Left ventricle myocardium superior (tissue), 1 donor: ENCODE data around the gene EVA1B. TPM values are rescaled to one million over a fixed set of nuclear protein-coding genes. Genes with fewer than 3 reads are reported as not detected.

ENCODE experiments used
- ATAC-seq: fragments of 200-7000 bp; cut with Tn5 transposase; one replicate; pipeline ENCODE4 v1.9.1; 2020; ENCODE audit warnings: mild to moderate bottlenecking, moderate library complexity
- DNase-seq: peaks from one replicate; pipeline ENCODE4 v3.0.0-alpha.2; 2020
- intact Hi-C: fragments of 100-400 bp; cut with micrococcal nuclease; formaldehyde crosslinking; loops from one replicate; pipeline ENCODE4 v1.11.0; 2022
- total RNA-seq: library from RNA; stranded (reverse); fragmentation: NEBNext Ultra II Directional; extraction: Animal tissue kit (Norgen Biotek cat#: 25700); gene quantifications from one replicate; pipeline ENCODE4 v1.2.1, GENCODE V29; 2021
- donor health status: DM: no; HTN: yes; CAD: no; lungs with severe emphysema.

The EVA1B gene
- total RNA-seq, 1 donor from 2014 or later = 10.8 TPM

- intact Hi-C loops = no loop called here
- peak; percentile 31 for ATAC-seq
- peak; percentile 70 for DNase-seq
These were observed 434 bp downstream of the EVA1B start for GRCh38 chr1:36322786-36323635.

GRCh38 chr1:36322041-36322785 is 1.2 kb downstream of the EVA1B start:
- ATAC-seq = no peak
- peak; percentile 47 for DNase-seq
- intact Hi-C loops = no loop called here

- ATAC-seq (peak; percentile 76), DNase-seq (peak; percentile 89)
- intact Hi-C loops = no loop called here
These were observed 2.1 kb downstream of the EVA1B start for GRCh38 chr1:36321119-36321951.

- intact Hi-C loops = no loop called here
- ATAC-seq (no peak), DNase-seq (no peak)
These were observed 2.7 kb downstream of the EVA1B start for GRCh38 chr1:36320767-36321118.

- ATAC-seq (no peak), DNase-seq (no peak)
- intact Hi-C loops = no loop called here
These were observed 3.1 kb downstream of the EVA1B start for GRCh38 chr1:36320291-36320761.

- ATAC-seq (no peak), DNase-seq (no peak)
- intact Hi-C loops = no loop called here
These were observed 14.0 kb downstream of the EVA1B start for GRCh38 chr1:36309397-36309796.

GRCh38 chr1:36307601-36308330 is 15.7 kb downstream of the EVA1B start:
- intact Hi-C loops = no loop called here
- ATAC-seq (no peak), DNase-seq (no peak)

- intact Hi-C loops = no loop called here
- ATAC-seq (peak; percentile 98), DNase-seq (peak; percentile 96)
These were observed 16.5 kb downstream of the EVA1B start for GRCh38 chr1:36306902-36307456.

- ATAC-seq (peak; percentile 68), DNase-seq (peak; percentile 67)
- intact Hi-C loops = no loop called here
These were observed 17.1 kb downstream of the EVA1B start, which contains the start of gene SH3D21 for GRCh38 chr1:36306210-36306901. SH3D21 (plus strand) TSS chr1:36306368; CDS start chr1:36306421, 53 bp downstream.

GRCh38 chr1:36305915-36306209 is 17.6 kb downstream of the EVA1B start:
- ATAC-seq (no peak), DNase-seq (no peak)
- intact Hi-C loops = no loop called here

- intact Hi-C loops = no loop called here
- DNase-seq (no peak), ATAC-seq (no peak)
These were observed 18.2 kb downstream of the EVA1B start for GRCh38 chr1:36304970-36305914.

- intact Hi-C loops = no loop called here
- ATAC-seq = no peak
- DNase-seq = no peak
These were observed 18.9 kb downstream of the EVA1B start for GRCh38 chr1:36304521-36304920.

GRCh38 chr1:36303650-36304360 is 19.6 kb downstream of the EVA1B start:
- ATAC-seq = no peak
- DNase-seq = no peak
- intact Hi-C loops = no loop called here

GRCh38 chr1:36303244-36303643 is 20.2 kb downstream of the EVA1B start:
- DNase-seq = no peak
- no peak for ATAC-seq
- intact Hi-C loops = no loop called here

GRCh38 chr1:36301220-36301619 is 22.2 kb downstream of the EVA1B start:
- DNase-seq (no peak), ATAC-seq (no peak)
- intact Hi-C loops = no loop called here

GRCh38 chr1:36300526-36300925 is 22.9 kb downstream of the EVA1B start:
- DNase-seq (no peak), ATAC-seq (no peak)
- intact Hi-C loops = no loop called here

- no peak for DNase-seq
- intact Hi-C loops = no loop called here
- ATAC-seq = no peak
These were observed 24.8 kb downstream of the EVA1B start for GRCh38 chr1:36298640-36299039.
